ENCODE results near the gene GRIK2.
"Not testable (repeated sequence)": the region's sequence is repeated elsewhere in the genome, so short reads cannot be mapped to it uniquely, and the experiment has no call there.

The GRIK2 gene

DNA sequence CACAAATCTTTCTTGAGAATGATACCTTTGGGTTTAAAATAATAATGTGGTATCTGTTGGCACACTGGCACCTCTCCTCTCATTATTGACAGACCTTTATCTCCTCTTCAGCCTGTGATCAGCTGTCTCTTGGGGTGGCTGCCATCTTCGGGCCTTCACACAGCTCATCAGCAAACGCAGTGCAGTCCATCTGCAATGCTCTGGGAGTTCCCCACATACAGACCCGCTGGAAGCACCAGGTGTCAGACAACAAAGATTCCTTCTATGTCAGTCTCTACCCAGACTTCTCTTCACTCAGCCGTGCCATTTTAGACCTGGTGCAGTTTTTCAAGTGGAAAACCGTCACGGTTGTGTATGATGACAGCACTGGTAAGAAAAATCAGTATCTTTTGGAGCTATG lies 232.8 kb downstream of the GRIK2 start:
- no peak for DNase-seq (ENCODE audit: low read depth in 2 of 2, low spot score in 1 of 2)

DNA sequence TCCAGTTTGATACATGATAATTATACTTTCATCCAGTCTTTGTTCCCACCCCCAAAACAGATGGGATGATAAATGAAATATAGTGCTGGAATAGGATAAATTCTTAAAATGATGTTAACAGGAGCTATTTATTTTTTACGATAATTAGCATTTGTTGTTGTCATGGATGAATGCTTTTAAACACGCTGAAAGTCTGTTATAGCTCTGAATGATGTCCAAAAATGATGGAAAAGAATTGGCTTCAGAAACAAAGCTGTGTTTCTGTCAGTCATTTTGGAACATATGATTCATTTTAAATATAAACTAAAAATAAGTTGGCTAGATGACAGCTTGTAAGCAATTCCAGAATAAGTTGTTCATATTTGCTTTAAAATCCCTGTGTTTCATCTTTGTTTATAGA lies 237.4 kb downstream of the GRIK2 start:
- DNase-seq (ENCODE audit: low read depth in 2 of 2, low spot score in 1 of 2), result no peak

DNA sequence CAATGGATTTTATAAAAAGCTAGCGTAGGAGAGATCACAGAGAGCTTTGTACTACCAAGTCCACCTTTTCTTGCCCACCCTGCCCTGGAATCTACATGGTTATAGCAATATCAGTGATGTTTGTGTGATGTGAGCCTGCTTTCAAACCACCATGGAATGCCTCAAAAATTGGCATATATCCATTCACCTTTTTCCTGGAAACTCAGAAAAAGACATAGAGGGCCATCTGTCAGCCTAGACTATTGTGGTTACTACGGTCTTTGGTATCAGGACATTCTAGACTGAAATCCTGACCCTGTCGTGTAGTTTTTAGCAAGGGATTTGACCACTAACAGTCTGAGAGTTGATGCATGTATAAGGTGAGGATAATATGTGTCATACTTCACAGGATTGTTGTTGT lies 239.6 kb downstream of the GRIK2 start:
- no peak for DNase-seq (ENCODE audit: low read depth in 2 of 2, low spot score in 1 of 2)

DNA sequence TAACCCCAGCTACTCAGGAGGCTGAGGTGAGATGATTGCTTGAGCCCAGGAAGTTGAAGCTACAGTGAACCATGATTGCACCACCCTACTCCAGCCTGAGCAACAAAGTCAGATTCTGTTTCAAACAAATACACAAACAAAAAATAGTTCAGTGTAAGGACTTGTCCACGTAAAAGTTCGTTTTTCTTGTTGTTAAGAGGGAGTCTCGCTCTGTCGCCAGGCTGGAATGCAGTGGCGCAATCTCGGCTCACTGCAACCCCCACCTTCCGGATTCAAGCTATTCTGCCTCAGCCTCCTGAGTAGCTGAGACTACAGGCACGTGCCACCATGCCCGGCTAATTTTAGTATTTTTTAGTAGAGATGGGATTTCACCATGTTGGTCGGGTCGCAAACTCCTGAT lies 245.4 kb downstream of the GRIK2 start:
- DNase-seq (ENCODE audit: low read depth in 2 of 2, low spot score in 1 of 2), result not testable (repeated sequence)

DNA sequence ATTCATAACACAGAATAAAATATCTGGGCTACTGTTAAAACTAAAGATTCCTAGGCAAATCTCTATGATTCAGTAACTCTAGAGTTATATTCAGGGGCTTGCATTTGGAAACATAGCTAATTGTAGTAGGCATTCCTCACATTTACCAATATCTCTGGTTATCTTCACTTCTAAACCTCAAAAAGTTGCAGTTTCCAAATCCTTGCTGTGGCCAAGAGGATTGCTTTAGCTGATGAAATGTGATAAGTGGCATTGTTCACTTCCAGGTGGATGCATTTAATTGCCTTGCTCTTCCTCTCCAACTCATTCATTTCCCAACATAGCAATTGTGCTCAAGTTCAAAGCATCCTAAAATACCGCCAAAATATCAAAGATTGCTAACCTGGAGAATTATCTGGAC lies 246.6 kb downstream of the GRIK2 start:
- DNase-seq (ENCODE audit: low read depth in 2 of 2, low spot score in 1 of 2), result no peak

DNA sequence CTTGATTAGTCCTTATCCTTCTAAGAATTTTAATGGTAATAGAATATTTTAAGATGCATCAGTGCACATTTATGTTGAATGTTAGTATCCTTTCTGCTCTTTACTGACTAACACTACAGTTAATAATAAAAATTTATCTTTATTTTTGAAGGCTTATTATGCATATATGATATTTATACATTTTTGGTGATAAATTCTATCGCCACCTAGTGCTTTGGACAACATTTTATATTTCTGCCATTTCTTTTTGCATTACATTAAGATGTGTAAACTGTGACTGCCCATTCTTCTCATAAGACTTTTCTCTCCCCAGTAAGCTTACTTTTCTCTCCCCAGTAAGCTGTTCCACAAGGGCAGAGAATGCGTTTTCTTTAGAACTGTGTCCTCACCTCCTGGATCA lies 252.3 kb downstream of the GRIK2 start:
- DNase-seq (ENCODE audit: low read depth in 2 of 2, low spot score in 1 of 2), result no peak

DNA sequence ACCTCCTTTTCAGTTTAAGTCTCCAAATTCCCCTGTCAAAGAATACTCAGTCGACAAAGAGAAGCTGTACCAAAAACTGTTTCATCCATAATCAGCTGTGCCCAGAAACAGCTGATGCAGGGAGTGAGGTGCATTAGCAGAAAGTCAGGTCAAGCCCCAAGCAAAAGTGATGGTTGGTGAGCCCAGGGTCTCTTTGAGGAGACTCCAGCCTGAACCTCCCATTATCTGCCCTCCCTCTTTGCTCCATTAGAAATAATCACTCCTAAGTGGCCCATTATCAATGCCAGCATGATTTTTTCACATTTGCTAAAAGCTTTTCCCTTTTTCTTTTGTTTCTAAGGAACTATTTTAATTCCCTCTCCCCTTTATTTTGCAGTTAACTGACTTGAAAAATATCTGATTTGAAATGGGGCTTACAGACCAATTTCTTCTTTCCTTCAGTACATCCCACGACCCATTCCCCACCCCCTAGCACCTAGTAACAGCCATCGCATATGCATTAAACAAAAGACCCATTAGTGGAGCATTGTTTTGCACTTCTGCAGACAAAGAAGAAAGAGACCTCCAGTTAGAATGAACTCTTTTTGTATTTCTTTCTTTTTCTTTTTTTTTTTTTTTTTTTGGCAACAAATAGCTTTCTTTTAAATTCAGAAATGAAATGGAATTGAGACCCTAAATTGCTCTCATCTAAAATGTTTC lies 257.0 kb downstream of the GRIK2 start:
- no peak for DNase-seq (ENCODE audit: low read depth in 2 of 2, low spot score in 1 of 2)

DNA sequence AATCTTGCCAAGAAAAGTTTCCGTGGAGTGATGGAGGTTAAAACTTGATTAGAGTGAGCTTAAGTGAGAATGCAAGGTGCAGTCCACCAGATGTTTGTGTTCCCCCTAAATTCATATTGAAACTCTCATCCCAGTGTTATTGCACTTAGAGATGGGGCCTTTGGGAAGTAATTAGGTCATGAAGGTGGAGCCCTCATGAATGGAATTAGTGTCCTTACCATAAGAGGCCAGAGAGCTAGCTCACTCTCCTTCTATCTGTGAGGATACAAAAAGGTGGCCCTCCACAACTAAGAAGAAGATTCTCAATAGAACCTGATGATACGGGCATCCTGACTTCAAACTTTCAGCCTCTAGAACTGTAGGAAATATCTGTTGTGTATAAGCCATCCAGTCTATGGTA lies 258.6 kb downstream of the GRIK2 start:
- DNase-seq (ENCODE audit: low read depth in 2 of 2, low spot score in 1 of 2), result no peak

DNA sequence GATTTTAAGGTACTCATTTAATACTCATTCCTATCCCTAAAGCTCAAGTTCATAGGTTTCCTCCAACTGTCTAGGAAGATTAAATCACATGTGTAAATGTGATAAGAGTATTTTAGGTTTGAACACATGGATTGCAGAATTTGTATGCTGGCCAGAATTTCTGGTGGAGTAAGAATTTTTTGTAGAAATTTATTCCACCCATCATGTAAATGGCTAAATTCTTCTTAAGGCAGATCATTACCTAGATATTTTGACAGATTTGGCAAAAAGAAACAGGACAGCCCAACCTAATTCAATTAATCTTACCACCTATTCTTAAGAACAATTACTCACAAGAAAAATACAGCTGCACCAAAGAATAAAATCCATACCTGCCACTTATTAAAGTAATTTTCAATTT lies 261.6 kb downstream of the GRIK2 start:
- DNase-seq (ENCODE audit: low read depth in 2 of 2, low spot score in 1 of 2), result no peak

DNA sequence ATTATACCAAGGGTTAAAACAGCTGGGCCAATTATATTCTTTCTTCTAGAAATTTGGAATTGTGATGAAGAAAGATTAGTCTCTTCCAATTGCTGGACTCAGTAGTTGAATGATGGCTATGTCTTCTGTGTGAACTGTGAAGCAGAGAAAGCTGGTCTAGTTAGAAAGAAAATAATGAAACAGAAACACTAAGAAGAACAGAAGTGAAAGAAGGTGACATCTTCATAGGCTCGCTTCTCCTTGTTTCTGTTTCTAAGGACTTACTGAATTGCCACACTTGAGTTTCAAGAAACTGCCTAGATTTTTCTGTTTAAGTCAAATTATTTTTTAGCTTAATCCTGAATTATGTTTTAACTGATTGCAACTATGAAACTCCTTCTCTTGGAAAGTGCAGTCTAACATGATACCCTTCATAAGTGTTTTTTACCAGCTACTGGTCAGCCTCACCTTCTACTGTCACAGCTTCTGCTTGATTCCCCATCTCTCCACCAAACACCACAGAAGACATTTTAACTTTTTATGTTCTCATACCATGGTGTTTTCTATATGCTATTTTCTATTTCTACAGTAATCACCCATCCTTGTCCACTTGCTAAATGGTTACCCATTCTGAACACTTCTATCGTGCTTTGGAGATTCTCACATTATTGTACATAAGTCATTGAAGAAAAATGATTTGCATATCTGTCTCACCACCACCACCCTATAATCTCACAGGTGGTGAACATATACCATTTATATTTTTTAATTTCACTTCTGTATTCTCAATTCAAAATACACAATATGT lies 268.8 kb downstream of the GRIK2 start:
- no peak for DNase-seq (ENCODE audit: low read depth in 2 of 2, low spot score in 1 of 2)

DNA sequence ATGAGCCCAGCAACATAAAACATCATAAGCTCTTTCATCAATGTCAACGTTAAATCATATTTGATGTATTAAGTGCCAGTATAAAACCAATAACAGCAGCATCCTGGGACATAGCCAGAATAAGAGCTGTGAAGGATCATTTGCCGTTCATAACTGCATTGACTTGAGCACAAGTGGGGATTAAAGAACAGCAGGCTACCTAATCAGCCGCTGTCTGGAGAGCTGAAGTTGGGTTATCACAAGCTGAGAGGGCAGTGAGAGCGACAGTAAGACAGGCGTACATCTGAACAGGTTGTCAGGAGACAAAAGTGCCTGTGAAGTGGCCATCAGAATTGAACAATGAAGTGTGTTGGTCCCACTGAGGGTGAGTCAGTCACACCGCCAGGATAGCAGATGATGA lies 269.6 kb downstream of the GRIK2 start:
- DNase-seq (ENCODE audit: low read depth in 2 of 2, low spot score in 1 of 2), result no peak

DNA sequence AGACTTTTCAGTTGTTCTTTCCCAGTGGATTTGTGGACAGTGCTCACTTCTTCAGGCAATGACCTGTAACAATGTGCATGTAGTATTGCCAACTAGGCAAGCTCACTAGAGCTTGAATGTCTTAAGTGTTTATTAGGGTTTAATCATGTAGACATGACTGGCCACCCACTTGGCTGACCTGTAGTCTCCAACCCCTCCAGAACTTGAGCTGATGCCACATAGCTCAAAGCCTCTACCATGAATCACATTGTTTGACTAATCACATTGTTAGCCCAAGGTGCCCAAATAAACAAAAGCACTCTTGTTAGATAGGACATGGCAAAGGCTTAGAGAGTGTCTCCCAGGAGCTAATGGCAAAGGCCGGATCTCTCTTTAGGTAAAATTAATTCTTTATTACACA lies 272.7 kb downstream of the GRIK2 start:
- DNase-seq (ENCODE audit: low read depth in 2 of 2, low spot score in 1 of 2), result no peak

DNA sequence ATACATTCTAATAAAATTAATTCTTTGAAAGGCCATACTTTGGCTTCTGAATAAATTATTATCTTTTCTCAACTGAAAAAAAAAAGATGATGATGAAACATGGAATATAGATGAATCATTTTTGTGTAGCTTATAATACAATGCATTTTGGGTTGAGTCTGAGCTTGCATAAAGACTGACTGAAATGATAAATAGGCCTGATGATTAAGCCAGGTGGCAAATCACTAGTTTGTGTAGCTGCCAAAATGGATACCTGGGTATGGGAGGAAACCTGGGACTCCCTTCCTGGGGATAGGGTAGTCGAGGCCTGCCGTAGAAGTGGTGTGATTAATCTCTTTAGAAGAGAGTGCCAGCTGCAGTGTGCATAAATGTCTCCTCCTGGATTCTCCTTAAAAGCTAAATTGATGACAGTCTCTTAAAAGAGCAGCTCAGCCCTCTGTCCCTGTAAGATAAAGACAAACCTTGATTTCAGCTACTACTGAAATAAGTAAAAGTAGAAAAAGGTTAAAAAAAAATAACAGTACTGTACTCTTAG lies 275.1 kb downstream of the GRIK2 start:
- no peak for DNase-seq (ENCODE audit: low read depth in 2 of 2, low spot score in 1 of 2)

DNA sequence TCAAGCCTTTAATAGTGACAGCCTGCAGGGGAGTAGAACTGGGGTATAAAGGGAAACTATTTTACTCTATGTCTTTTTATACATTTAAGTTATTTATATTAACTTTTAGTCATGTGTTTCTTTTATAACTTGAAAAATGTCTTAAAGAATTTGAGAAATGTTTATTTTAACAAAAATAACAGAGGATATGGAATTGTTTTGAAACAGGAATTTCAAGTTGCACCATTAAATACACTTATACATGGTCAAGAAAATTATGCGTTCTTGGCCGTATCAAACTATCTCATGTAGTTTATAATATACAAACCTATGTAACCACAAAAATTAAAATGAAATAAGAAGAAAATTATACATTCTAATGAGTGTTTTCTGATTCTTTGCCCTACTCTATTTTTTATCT lies 282.7 kb downstream of the GRIK2 start:
- DNase-seq (ENCODE audit: low read depth in 2 of 2, low spot score in 1 of 2), result no peak

DNA sequence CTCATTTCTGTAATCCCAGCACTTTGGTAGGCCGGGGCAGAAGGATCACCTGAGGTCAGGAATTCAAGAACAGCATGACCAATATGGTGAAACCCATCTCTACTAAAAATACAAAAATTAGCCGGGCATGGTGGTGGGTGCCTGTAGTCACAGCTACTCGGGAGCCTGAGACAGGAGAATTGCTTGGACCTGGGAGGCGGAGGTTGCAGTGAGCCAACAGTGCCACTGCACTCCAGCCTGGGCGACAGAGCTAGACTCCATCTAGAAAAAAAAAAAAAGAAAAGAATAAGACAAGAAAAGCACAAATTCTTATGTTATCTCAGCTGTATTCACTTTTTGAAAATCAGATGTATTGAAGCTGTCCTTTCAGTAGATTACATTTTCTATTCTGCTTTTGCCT lies 289.4 kb downstream of the GRIK2 start:
- DNase-seq (ENCODE audit: low read depth in 2 of 2, low spot score in 1 of 2), result no peak

DNA sequence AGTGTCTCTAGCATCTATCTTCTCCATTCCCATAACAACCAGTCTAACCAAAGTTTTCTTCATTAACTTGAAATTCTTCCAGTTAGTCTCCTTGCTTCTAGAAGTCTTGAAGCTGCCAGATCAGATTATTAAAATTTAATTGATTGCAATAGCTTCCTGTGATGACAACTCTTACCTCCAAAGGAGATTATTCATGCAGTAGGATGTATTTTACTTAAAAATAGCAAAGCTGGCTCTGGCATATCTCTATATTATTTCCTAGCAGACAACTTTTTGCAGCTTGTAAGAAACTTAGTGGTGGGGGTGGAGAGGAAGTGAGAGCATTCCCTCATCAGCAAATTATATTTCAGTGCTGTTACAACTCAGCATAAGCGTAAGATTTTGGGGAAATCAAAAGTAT lies 290.4 kb downstream of the GRIK2 start:
- no peak for DNase-seq (ENCODE audit: low read depth in 2 of 2, low spot score in 1 of 2)

DNA sequence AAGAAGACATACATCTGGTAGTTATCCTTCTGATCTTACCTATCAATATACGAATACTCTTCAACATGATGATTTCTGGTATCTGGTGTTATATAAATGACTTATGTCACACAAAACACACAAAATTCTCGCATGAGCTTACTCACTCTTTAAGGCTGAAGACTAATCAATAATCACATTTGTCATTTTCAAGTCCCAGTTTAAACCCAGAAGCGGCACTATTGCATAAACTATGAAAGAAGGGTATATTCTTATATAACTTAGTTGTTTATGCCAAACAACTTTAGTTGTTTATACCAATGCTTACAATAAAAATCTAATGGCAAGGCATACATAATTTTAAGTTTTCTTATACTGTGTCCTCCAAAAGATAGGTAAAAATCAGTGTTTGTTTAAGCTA lies 293.1 kb downstream of the GRIK2 start:
- DNase-seq (ENCODE audit: low read depth in 2 of 2, low spot score in 1 of 2), result no peak

DNA sequence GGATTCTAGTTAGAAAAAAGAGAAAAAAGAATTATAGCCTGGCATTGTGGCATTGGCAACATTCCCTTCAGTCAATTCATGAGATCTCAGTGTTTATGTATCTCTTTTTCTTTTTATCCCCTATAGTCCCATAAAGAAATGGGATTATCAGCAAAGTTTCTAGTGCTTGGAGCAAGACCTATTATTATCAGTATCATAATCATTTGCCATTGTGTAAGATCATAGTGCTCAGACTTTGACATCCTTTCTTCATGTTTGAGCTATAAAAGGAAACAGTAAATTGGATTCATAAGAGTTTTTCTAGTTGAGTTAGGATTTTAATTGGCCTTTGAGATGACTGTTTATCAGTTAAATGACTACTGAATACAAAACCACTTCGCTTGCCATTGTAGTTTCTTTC lies 295.6 kb downstream of the GRIK2 start:
- DNase-seq (ENCODE audit: low read depth in 2 of 2, low spot score in 1 of 2), result no peak

DNA sequence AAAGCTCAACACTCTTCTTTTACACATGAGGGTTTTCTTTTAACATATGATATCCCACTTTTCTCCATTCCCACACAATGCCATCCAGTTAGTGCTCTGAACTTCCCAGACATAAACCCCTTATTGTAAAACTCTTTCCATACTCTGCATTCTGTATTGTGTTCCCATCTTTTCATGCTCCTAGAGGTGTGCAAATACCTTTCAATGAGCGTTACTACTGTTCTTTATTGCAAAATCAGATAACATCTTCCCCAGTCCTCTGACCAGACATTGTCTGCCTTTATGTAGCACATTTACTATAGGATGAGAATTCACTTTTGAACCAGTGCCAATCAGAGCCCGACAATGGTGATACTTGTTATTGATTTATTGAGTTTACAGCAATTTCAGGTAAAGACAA lies 296.2 kb downstream of the GRIK2 start:
- no peak for DNase-seq (ENCODE audit: low read depth in 2 of 2, low spot score in 1 of 2)

DNA sequence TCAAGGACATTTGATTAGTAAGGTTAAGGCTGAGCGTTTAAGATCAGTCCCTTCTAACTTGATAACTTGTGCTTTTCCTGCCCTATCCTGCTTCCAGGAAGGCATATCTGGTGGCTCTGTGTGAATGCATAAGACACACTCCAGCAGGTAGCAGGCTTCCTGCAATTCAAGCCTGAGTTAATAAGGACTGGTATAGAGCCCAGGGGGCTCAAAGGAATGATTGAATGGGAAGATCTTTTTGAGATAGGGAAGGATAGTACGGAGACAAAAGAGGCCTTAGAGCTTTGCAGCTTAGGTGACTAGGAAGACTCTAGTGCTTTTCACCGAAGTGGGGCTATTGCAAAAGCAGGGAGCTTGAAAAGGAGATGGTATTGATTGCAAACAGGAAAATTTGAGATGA lies 307.1 kb downstream of the GRIK2 start:
- no peak for DNase-seq (ENCODE audit: low read depth in 2 of 2, low spot score in 1 of 2)

DNA sequence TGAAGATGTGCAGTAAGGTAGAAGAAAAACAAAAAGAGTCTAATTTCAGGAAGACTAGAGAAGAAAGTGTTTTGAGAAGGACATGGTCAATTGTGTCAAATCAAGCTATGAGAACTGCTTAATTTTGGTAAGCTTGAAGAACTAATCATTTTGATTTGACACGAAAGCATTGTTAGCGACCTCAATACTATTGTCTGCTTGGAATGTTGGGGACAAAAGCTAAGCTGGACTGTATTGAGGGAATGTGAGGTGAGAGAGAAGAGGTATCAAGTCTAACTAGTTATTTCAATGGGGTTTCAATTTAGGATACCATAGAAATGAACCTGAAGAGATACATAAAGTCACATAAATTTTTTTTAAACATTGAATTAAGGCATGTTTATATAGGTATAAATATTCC lies 309.8 kb downstream of the GRIK2 start:
- DNase-seq (ENCODE audit: low read depth in 2 of 2, low spot score in 1 of 2), result no peak

DNA sequence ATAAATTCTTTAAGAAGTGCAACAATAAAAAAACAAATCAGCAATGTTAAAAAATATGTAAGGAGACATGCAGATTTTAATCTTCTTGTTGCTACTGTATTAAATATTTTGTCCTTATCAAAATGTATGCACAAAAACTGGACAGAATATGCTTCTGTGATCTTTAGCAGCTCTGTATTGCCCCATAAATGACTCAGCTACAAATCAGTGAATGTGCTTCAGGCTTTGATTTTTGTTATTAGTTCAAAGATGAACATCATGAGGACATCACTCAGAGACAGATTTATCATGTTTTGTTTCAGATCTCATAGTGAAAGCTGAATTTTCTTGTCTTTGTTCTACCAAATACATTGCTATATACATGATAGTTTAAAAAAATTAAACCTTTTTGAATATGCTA lies 312.4 kb downstream of the GRIK2 start:
- no peak for DNase-seq (ENCODE audit: low read depth in 2 of 2, low spot score in 1 of 2)

DNA sequence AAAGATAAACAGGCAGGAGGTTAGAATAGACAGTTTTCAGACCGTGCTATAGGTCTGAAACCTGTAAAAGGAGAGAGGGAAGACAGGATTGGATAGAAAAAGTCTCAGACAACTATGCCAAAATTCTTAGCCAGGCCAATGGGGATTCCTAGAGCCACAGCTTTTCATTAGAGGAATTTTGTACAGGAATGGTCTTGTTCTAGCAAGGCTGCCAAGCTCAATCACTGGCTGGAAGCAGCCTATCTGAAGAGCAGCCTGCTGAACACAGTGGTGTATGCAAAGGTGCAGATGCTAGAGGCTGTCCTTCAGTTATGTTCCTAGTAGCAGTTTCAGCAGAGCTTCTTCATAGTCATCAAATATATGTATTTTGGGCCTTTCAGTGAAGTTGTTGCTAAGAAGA lies 313.1 kb downstream of the GRIK2 start:
- no peak for DNase-seq (ENCODE audit: low read depth in 2 of 2, low spot score in 1 of 2)

All from stimulated activated CD8-positive, alpha-beta memory T cell treated with anti-CD3 and anti-CD28 coated beads, Interleukin-4, amount 100 ng/mL, for 1 hour (primary cell).